GM12874 (cell line): ENCODE results near the gene CXCL6.

ENCODE experiments used
- CTCF ChIP-seq: IDR thresholded peaks from 2 replicates; pipeline ENCODE4 v1.5.1; 2011; ENCODE audit warnings: low read depth, mild to moderate bottlenecking, control low read depth, low read length, moderate library complexity; ENCODE audit not compliant: insufficient read depth

Gene CXCL6

GRCh38 chr4:73850261-73850970 lies 13.9 kb downstream of the CXCL6 start:
- TF ChIP-seq CTCF = no peak

GRCh38 chr4:73851293-73851692 lies 14.8 kb downstream of the CXCL6 start:
- TF ChIP-seq CTCF = no peak

- no peak for TF ChIP-seq CTCF
These were observed 16.3 kb downstream of the CXCL6 start for GRCh38 chr4:73852771-73853170.

DNA sequence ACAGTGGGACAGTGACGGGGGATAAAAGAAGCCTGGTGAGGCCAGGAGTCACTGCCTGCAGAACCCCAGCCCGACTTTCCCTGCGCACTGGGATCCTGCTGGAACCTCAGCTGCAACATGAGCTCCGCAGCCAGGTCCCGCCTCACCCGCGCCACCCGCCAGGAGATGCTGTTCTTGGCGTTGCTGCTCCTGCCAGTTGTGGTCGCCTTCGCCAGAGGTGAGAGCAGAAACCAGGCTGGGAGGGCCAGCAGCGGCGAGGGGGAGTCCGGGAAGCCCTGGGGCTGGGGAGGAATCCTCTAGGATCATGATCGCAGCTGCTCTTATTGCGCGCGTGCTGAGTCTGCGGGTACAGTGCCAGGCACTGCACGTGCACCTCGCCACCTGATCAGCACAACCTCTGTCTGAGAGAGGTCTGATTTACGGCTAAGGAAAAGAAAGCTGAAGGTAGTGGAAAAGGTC lies 16.8 kb downstream of the CXCL6 start, which contains the start of gene PF4V1:
TSS of gene PF4V1 (plus strand) at position 51 of the 459 bp plus-strand sequence. CDS start at position 118, 67 bp downstream.
- TF ChIP-seq CTCF = no peak

DNA sequence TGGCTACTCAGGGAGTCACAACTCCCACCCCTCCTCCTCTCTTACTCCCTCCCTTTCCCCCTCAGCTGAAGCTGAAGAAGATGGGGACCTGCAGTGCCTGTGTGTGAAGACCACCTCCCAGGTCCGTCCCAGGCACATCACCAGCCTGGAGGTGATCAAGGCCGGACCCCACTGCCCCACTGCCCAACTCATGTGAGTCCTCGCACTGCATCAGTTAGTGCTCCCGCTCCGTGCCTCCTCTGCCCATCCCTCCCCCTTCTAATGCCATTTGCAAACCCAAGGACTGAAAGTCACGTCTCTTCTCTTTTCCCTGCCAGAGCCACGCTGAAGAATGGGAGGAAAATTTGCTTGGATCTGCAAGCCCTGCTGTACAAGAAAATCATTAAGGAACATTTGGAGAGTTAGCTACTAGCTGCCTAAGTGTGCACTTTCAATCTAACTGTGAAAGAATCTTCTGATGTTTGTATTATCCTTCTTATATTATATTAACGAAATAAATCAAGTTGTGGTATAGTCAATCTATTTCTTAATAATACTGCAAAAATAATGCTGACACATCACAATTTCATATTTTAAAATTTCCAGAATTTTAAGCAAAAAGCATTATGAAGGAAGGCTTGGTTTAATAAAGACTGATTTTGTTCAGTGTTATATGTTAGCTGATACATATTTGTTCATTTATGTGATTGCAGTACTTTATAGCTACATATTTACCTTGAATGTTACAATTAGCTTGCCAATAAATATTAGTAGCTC lies 17.4 kb downstream of the CXCL6 start:
- no peak for TF ChIP-seq CTCF

GRCh38 chr4:73855406-73855805 lies 18.9 kb downstream of the CXCL6 start:
- no peak for TF ChIP-seq CTCF

DNA sequence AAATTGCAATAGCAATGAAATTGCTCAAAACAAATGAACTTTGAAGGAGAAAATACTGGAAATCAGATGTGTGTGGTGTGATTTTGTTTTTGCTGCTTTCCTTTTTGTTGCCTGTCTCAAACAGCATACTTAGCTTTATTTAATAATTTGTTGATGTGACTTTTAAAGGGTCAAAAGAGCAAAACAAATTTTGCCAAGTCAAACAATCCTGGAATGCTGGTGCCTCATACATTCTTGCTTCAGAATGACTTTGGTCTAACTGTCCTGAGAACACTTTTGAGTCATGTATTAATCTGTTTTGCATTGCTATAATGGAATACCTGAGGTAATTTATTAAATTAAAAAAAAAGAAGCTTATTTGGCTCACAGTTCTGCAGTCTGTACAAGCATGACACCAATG lies 20.0 kb downstream of the CXCL6 start:
- TF ChIP-seq CTCF = no peak
